Fibroblast of skin of left quadriceps (primary cell): ENCODE measurements around the gene KDM7A.
"Not testable (repeated sequence)": the region's sequence is repeated elsewhere in the genome, so short reads cannot be mapped to it uniquely, and the experiment has no call there.

ENCODE experiments used
- DNase-seq, 2 experiments: peaks; one replicate each; pipeline ENCODE4 v3.0.0-alpha.2; 2013; ENCODE audit warnings: low read depth in 2 of 2

KDM7A gene

GRCh38 chr7:140160308-140160707 lies 16.5 kb downstream of the KDM7A start:
- DNase-seq, result no peak

- DNase-seq, result peak; percentile 42 to 45
Measured at GRCh38 chr7:140159497-140159896, 17.3 kb downstream of the KDM7A start.

DNA sequence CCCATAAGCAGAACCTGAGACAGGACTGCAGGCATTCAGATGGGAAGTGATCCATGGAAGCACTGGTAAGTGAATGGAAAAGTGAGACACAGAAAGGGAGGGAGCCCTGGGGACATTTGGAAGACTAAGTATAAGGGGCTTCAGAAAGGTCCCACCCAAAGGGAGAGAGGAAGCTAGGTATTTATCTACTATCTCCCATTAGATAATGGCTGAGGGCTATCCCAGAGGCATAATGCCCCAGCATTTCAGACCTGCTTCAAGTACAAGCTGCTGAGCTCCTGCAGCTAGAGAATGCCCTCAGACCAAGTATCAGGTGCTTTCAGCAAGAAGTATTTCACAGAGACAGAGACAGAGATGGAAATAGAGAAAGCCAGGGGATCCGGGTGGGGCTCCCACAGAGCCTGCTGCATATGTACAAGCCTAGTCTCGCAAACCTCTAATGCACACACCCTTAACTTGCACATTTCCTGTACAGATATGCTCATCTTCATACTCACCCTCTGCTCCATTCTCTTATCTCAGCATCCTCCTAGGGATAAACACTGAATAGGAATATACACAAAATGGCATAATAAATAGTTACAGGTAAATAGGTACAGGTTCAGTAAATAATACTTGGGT lies 20.2 kb downstream of the KDM7A start:
- no peak for DNase-seq

GRCh38 chr7:140155428-140155827 lies 21.4 kb downstream of the KDM7A start:
- DNase-seq, result no peak

- DNase-seq, result no peak
Measured at GRCh38 chr7:140153666-140154161, 23.1 kb downstream of the KDM7A start.

GRCh38 chr7:140146574-140146973 lies 30.2 kb downstream of the KDM7A start:
- no peak for DNase-seq

DNA sequence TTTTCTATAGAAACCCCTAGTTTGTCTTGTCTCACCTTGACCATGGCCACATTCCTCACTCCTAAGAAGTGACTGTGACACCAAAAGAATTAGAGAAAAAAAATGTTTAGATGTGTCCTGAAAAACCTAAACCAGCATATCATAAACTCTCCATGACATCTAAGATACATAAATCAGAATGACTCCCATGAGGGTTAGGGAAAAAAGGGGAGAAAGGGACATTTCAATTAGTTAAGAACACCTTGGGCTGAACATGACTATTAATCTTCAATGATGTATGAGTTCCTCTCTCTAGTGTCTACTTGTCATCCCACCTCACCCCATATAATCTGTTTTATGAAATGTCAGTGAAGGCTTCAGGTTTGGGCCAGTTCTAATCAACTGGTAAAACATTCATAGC lies 31.1 kb downstream of the KDM7A start:
- no peak for DNase-seq

DNA sequence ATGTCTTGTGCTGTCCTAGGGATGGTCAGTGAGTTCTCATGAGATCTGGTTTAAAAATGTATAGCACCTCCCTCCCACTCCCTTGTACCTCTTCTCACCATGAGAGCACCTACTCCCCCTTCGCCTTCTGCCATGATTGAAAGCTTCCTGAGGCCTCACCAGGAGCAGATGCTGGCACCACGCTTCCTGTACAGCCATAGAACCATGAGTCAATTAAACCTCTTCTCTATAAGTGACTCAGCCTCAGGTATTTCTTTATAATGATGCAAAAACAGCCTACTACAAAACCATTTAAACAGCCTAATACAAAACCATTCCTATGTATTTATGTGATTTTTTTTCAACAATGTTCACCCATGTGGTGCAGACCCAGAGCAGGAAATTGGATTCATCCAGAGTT lies 32.0 kb downstream of the KDM7A start:
- no peak for DNase-seq

DNA sequence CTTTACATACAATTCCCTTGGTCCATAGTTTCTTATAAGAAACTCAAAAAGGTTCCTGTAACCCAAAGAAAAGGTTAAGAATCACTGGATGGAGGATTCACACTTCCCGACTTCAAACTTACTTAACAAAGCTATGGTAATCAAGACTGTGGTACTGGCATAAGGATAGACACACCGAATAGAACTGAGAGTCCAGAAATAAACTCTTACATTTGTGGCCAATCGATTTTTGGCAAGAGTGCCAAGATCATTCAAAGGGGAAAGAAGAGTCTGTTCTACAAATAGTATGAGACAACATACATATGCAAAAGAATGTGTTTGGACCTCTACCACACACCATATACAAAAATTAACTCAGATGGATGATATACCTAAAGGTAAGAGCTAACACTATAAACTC lies 32.8 kb downstream of the KDM7A start:
- no peak for DNase-seq

DNA sequence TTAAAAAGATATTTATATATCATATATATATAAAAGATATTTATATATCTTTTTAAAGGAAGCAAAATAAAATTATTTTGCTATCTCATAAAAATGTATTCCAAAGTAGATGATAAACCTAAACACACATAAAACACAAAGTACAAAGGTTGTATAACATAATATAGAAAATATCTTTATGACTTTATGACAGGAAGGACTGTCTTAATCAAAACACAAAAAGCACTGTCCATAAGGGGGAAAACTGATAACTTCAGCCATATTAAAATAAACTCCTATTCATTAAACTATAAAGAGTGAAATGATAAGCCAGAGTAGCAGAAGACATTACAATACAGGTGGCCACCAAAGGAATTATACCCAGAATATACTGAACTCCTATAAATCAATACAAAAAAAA lies 34.8 kb downstream of the KDM7A start:
- no peak for DNase-seq

DNA sequence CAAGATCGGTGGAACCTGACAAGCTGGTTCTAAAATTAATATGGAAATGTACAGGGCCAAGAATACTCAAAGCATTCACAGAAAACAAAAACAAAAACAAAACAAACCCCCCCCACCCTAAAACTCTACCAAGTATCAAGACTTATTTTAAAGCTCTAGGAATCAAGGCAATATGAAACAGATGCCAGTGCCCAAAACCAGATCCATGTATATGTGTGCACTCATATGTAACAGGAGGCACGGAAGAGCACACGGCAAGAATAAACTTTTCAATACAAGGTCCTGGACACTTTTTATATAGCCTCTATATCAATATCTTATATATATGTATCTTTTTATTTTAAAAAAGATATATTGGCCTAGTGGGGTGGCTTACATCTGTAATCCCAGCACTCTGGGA lies 35.5 kb downstream of the KDM7A start:
- no peak for DNase-seq

GRCh38 chr7:140137078-140137477 lies 39.7 kb downstream of the KDM7A start:
- no peak for DNase-seq

GRCh38 chr7:140136073-140136472 lies 40.7 kb downstream of the KDM7A start:
- no peak for DNase-seq

DNA sequence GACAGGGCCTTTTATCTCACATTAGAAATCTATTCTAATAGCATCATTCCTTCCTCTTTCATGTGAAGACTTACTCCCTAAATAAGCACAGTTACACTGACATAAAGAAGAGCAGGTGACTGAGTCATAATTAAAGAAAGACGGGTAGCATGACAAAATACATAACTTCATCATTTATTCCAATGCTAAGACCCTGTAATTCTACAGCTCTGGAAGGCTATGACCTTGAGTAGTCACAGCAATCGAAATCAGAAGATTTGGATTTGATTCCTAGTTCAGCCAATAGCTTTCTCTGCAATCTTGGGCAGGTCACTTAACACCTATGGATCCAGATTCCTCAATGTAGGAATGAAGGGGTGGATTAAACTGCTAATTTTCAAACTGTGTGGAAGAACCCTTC lies 42.7 kb downstream of the KDM7A start:
- DNase-seq, result no peak

- no peak for DNase-seq
Measured at GRCh38 chr7:140127360-140128127, 49.2 kb downstream of the KDM7A start.

- DNase-seq, result no peak
Measured at GRCh38 chr7:140126435-140127034, 50.2 kb downstream of the KDM7A start.

- no peak for DNase-seq
Measured at GRCh38 chr7:140122965-140123364, 53.8 kb downstream of the KDM7A start.

GRCh38 chr7:140121326-140121725 lies 55.5 kb downstream of the KDM7A start:
- DNase-seq, result no peak

DNA sequence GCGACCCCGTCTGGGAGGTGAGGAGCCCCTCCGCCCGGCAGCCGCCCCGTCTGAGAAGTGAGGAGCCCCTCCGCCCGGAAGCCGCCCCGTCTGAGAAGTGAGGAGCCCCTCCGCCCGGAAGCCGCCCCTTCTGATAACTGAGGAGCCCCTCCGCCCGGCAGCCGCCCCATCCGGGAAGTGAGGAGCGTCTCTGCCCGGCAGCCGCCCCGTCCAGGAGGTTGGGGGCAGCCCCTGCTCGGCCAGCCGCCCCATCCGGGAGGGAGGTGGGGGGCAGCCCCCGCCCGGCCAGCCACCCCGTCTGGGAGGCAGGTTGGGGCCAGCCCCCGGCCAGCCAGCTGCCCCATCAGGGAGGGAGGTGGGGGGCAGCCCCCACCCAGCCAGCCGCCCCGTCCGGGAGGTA lies 62.0 kb downstream of the KDM7A start:
- DNase-seq, result not testable (repeated sequence)

GRCh38 chr7:140108777-140109176 lies 68.0 kb downstream of the KDM7A start:
- not testable (repeated sequence) for DNase-seq

DNA sequence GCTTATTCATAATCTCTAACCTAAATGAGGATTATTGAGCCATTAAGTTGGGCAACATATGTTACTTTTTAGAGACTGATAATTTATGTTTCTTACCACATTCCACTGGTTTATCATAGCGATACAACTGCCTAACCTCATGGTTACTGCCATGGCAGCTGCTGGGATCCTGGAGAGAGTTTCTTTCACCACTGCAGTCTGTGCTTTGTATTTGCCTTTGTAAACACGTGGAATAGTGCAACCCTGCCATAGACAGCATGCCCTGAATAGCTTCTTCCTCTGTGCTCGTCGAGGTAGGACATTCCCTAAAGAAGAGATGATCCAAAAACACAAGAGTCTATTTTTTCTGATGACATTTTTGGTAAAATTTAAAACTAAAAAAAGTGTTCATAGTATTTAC lies 80.3 kb downstream of the KDM7A start:
- no peak for DNase-seq

GRCh38 chr7:140093375-140093774 lies 83.4 kb downstream of the KDM7A start:
- DNase-seq, result no peak

DNA sequence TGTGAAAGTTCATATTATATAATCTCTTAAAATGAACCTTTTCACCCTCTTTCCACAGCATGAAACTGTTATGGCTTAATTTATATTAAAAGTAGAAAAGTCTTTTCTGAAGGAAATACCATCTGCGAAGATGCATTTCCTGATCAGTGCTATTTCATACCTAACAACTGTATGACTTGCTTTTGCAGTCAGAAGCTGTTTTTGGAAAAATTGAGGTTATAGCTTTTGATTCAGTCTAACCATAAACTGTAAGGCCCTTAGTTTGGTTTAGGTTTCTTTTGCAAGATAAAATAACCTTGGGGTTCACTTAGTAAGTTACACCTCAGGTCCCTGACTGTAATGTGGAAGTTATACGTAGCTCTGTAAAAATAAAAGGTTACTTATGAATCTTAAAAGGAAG lies 91.3 kb downstream of the KDM7A start:
- no peak for DNase-seq
